ENCODE measurements around the gene EBLN1. TPM values are rescaled to one million over a fixed set of nuclear protein-coding genes. Genes with fewer than 3 reads are reported as not detected.

The EBLN1 gene
- total RNA-seq (2022) (not detected in 2 replicates), Bru-seq, nascent RNA (not detected), BruChase-seq, experiment 1, labeled RNA remaining after a 2-hour chase (not detected), BruChase-seq, experiment 2, labeled RNA remaining after a 6-hour chase (percentile 18 among the genes with signal in this experiment)
- long read RNA-seq = 0 reads

DNA sequence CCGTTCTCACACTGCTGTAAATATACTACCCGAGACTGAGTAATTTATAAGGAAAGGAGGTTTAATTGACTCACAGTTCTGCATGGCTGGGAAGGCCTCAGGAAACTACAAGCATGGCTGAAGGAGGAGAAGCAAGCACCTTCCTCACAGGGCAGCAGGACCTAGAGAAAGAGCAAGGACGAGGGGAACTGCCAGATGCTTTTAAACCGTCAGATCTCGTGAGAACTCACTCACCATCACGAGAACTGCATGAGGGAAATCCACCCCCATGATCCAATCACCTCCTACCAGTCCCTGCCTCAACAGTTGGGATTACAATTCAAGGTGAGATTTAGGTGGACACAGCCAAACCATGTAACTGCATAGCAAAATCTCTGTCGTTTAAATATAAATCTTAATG, at the start of gene EBLN1:
Gene EBLN1 (minus strand): TSS at position 174 of the 400 bp plus-strand sequence. CDS start 8,032 bp downstream, outside the sequence.
- Mint-ChIP-seq H3K27ac (ENCODE audit: unreplicated experiment) (no peak within 1 kb of the TSS), H3K27me3 (ENCODE audit: insufficient read depth, unreplicated experiment) (peaks cover 13% of the 10 kb centered on the region), H3K9me3 (ENCODE audit: unreplicated experiment) (no peaks in the 10 kb centered on the region), H3K4me3 (ENCODE audit: unreplicated experiment) (no peak within 1 kb of the TSS), H3K36me3 (ENCODE audit: insufficient read depth, unreplicated experiment) (no peaks in the 10 kb centered on the region), H3K4me1 (ENCODE audit: low read depth, unreplicated experiment) (no peaks in the 10 kb centered on the region)
- intact Hi-C loops (cut with micrococcal nuclease; ENCODE audit: unreplicated experiment) = loop anchor here (1.0 kb wide), 1 partner anchor 225 kb away; no protein-coding TSS in a partner anchor
- Histone ChIP-seq H3K4me3 (ENCODE audit: low read depth, low read length) (no peak within 1 kb of the TSS), H3K36me3 (ENCODE audit: control insufficient read depth, insufficient read depth, low read length) (no peaks in the 10 kb centered on the region), H3K9me3 (no peaks in the 10 kb centered on the region), H3K4me1 (no peaks in the 10 kb centered on the region), H3K27me3 (replicated peaks; ENCODE audit: control insufficient read depth, insufficient read depth, low read length) (no peaks in the 10 kb centered on the region)
- BruUV-seq (replicated peaks) = no TSS peak
- DNase-seq = no peak
- ChIA-PET POLR2A (no interaction called here), CTCF (no interaction called here)
- TF ChIP-seq, protein P1, sequence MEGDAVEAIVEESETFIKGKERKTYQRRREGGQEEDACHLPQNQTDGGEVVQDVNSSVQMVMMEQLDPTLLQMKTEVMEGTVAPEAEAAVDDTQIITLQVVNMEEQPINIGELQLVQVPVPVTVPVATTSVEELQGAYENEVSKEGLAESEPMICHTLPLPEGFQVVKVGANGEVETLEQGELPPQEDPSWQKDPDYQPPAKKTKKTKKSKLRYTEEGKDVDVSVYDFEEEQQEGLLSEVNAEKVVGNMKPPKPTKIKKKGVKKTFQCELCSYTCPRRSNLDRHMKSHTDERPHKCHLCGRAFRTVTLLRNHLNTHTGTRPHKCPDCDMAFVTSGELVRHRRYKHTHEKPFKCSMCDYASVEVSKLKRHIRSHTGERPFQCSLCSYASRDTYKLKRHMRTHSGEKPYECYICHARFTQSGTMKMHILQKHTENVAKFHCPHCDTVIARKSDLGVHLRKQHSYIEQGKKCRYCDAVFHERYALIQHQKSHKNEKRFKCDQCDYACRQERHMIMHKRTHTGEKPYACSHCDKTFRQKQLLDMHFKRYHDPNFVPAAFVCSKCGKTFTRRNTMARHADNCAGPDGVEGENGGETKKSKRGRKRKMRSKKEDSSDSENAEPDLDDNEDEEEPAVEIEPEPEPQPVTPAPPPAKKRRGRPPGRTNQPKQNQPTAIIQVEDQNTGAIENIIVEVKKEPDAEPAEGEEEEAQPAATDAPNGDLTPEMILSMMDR (IDR thresholded peaks at IDR 0.05; ENCODE audit: insufficient read depth in 1 of 2, low read depth in 1 of 2, low read length in 1 of 2, severe bottlenecking in 1 of 2, unreplicated experiment in 1 of 2) = no peak

DNA sequence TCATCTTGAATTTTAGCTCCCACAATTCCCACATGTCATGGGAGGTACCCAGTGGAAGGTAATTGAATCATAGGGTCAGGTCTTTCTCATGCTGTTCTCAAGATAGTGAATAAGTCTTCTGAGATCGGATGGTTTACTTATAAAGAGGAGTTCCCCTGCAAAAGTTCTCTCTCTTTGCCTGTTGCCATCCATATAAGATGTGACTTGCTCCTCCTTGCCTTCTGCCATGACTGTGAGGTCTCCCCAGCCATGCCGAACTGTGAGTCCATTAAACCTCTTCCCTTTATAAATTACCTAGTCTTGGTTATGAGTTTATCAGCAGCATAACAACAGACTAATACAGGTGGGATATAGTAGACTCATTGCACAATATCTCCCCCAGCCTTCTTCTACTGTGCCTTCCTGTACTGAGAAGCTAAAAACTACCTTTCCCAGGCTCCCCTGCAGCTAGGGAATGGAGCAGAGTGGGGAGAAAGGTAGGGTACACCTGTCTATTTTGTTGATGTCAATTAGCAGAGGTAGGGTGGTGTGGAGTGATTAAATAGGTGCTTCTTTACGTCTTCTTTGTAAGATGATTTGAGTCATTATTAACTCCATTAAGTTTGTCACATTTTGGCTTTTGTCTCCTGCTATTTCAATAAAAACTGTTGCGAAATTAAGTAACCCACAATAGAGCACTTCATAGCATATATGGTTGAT, 48.2 kb upstream of the EBLN1 start:
- Histone ChIP-seq H3K27me3 (replicated peaks; ENCODE audit: control insufficient read depth, insufficient read depth, low read length) (no peaks in the 10 kb centered on the region), H3K9me3 (no peaks in the 10 kb centered on the region), H3K4me1 (no peaks in the 10 kb centered on the region), H3K36me3 (ENCODE audit: control insufficient read depth, insufficient read depth, low read length) (no peaks in the 10 kb centered on the region), H3K4me3 (ENCODE audit: low read depth, low read length) (no peak overlapping the region)
- peaks cover 13% of the 10 kb centered on the region for H3K27me3 Mint-ChIP-seq (ENCODE audit: insufficient read depth, unreplicated experiment)
- no peaks in the 10 kb centered on the region for H3K36me3 Mint-ChIP-seq (ENCODE audit: insufficient read depth, unreplicated experiment)
- DNase-seq = no peak
- no peak overlapping the region for H3K27ac Mint-ChIP-seq (ENCODE audit: unreplicated experiment)
- TF ChIP-seq, protein P1 (IDR thresholded peaks at IDR 0.05; ENCODE audit: insufficient read depth in 1 of 2, low read depth in 1 of 2, low read length in 1 of 2, severe bottlenecking in 1 of 2, unreplicated experiment in 1 of 2) = no peak
- intact Hi-C loops (cut with micrococcal nuclease; ENCODE audit: unreplicated experiment) = no loop called here
- H3K4me1 Mint-ChIP-seq (ENCODE audit: low read depth, unreplicated experiment) = no peaks in the 10 kb centered on the region
- no TSS peak for BruUV-seq (replicated peaks)
- CTCF ChIA-PET = no interaction called here
- H3K4me3 Mint-ChIP-seq (ENCODE audit: unreplicated experiment) = no peak overlapping the region
- POLR2A ChIA-PET = no interaction called here
- no peaks in the 10 kb centered on the region for H3K9me3 Mint-ChIP-seq (ENCODE audit: unreplicated experiment)

GRCh38 chr10:22263106-22263505, 45.3 kb upstream of the EBLN1 start:
- no peak for DNase-seq
- Mint-ChIP-seq H3K4me1 (ENCODE audit: low read depth, unreplicated experiment) (no peaks in the 10 kb centered on the region), H3K4me3 (ENCODE audit: unreplicated experiment) (no peak overlapping the region), H3K9me3 (ENCODE audit: unreplicated experiment) (no peaks in the 10 kb centered on the region), H3K36me3 (ENCODE audit: insufficient read depth, unreplicated experiment) (no peaks in the 10 kb centered on the region), H3K27me3 (ENCODE audit: insufficient read depth, unreplicated experiment) (peaks cover 20% of the 10 kb centered on the region), H3K27ac (ENCODE audit: unreplicated experiment) (no peak overlapping the region)
- ChIA-PET CTCF (no interaction called here), POLR2A (no interaction called here)
- no TSS peak for BruUV-seq (replicated peaks)
- Histone ChIP-seq H3K4me3 (ENCODE audit: low read depth, low read length) (no peak overlapping the region), H3K4me1 (no peaks in the 10 kb centered on the region), H3K36me3 (ENCODE audit: control insufficient read depth, insufficient read depth, low read length) (no peaks in the 10 kb centered on the region), H3K9me3 (no peaks in the 10 kb centered on the region), H3K27me3 (replicated peaks; ENCODE audit: control insufficient read depth, insufficient read depth, low read length) (no peaks in the 10 kb centered on the region; the same call in 1 of the 2 replicates)
- intact Hi-C loops (cut with micrococcal nuclease; ENCODE audit: unreplicated experiment) = no loop called here
- TF ChIP-seq, protein P1 (IDR thresholded peaks at IDR 0.05; ENCODE audit: insufficient read depth in 1 of 2, low read depth in 1 of 2, low read length in 1 of 2, severe bottlenecking in 1 of 2, unreplicated experiment in 1 of 2) = no peak

Measured in Caco-2 (cell line).